HG03575 (cell line): Measurements from ENCODE around the gene PUDP.

Experiments
- ATAC-seq: cut with Tn5 transposase; IDR thresholded peaks from one replicate; pipeline ENCODE4 v1.9.1; 2021; ENCODE audit not compliant: unreplicated experiment, insufficient number of reproducible peaks, low FRiP score; ENCODE audit errors: extremely low read depth

Gene PUDP

DNA sequence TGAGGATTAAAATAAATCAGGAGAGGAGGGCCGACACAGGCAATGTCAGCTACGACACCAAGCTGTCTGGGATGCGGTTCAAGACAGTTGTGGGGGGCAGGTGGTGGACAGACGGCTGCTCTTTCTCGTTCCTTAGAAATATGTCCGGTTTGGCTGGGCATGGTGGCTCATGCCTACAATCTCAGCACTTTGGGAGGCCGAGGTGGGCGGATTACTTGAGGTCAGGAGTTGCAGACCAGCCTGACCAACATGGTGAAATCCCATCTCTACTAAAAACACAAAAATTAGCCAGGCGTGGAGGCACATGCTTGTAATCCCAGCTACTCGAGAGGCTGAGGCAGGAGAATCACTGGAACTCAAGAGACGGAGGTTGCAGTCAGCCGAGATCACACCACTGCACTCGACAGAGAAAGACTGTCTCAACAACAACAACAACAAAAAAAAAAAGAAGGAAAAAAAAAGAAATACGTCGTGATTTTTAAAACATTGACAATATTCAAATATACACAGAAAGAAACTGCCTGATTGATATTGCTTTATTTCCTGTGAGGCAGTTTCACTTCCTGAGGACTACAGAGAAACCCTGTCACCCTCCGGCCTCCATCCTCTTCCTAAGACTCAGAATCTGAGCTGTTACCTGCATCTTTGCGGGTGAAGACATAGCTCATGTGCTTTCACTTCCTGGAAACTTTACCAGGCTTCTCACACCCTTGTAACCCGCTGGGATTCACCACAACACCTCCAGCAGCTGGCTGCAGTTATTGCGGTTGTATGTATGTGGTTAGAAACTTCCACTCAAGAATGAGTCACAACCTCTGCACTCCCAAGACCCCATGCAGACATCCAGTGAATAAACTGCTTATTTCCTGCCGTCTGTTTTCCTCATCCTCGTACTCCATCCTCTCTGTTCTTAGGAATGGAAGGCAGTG, 64.2 kb downstream of the PUDP start:
- peak; percentile 92 for ATAC-seq

DNA sequence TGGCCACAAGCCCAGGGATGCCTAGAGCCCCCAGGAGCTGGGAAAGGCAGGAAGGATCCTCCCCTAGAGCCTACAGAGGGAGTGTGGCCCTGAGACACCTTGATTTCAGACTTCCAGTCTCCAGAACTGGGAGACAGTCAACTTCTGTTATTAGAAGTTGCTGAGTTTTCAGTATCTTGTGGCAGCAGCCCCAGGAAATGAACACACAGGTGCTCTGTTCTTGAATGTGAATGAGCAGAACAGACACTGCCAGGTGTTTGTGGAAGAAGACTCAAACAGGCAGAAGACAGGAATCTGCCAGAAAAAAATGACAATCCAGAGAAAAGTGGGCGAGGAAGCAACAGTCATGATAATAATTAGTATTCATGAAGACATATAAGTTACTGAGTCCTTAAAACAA, 64.9 kb downstream of the PUDP start:
- ATAC-seq, result no peak

DNA sequence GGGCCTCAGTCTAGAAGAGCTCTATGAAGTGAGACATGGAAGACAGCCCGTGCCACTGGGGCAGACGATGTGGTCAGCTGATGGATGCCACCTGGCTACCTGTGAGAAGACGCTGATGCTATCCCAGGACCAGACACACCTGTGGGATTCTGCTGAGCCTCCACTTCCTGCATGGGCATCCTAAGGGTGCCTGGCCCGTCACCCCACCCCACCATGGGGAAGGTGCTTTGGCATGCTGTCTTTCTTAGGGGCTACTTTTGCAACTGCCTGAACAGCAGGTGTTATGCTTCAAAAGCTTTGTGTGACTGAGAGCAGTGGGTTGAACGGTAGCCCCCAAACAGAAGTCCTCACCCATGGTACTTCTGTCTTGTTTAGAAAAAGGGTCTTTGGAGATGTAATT, 65.4 kb downstream of the PUDP start:
- ATAC-seq, result no peak

DNA sequence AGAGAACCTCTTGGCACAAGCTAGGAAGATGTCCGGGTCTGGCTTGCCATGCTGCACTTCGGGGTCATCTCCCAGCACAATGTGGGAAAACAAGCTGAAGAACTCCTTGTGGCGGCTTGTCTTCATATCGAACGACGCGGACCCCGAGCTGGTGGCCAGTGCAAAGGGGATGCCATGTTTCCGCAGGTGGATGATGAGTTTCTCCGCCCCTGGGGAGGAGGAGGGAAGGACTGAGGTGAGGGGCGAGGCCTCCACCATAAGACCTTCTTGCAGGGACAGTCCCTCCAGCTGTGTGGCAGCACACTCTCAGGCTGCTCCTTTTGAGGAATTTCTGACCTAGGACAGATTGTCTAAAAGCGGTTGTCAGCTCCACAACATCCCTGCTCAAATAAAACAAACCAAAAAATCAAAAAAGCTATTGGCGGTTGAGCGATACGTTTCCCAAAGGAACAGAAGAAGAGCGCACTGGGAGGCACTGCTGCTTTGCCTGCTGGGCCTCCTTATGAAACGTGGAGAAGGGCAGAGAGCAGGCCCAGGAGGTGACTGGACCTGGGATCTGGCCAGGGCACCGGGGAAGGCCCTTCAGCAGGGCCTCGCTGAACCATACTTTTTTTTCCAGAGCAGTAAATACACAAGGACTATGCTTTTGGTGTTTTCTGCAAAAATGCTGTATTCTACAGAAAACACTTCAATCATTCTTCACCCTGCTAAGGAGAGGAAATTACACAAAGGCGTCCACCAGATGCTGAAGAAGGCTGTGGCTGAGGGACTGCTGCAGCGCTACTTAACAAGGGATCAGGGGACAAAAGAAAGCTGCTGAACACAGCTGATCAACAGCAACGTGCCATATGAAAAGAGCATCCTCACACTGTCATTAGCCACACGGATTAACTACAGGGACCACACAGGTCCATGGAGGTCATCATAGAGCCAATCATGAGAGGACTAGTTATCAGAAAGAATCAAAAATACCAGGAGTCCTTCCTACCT, 70.4 kb downstream of the PUDP start:
- no peak for ATAC-seq

DNA sequence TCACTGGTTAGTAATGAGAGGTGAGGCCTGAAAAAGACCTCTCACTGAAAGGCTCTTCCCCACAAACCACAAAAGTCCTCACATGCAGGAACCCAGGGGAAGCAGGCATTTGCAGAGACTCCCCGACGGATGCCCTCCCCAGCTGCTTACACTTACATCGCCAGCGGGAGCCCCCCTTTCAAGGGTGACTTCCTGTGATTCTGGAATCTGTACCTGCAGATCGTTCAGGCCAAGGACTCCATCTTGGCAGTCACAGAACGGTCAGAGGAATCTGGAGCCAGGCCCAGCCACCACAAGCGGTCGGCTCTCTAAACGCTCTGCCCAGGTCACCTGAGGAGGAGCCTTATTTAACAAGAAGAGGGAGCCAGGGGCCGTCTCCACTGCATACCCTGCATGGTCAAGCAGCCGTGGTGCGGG, 71.7 kb downstream of the PUDP start:
- no peak for ATAC-seq

DNA sequence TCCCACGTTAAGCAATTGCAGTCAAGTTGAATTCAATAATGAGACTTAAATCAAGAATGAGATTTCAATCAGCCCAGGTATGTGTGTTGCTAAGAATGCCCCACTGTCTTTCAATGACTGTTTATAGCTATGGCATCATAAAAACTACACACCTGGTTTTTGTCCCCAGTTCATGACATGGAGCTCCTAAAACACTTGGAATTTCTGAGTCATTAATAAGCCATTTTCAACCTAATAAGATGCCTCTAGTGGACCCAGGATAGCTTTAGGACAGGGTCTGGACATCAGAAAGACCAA, 73.1 kb downstream of the PUDP start:
- ATAC-seq, result no peak

DNA sequence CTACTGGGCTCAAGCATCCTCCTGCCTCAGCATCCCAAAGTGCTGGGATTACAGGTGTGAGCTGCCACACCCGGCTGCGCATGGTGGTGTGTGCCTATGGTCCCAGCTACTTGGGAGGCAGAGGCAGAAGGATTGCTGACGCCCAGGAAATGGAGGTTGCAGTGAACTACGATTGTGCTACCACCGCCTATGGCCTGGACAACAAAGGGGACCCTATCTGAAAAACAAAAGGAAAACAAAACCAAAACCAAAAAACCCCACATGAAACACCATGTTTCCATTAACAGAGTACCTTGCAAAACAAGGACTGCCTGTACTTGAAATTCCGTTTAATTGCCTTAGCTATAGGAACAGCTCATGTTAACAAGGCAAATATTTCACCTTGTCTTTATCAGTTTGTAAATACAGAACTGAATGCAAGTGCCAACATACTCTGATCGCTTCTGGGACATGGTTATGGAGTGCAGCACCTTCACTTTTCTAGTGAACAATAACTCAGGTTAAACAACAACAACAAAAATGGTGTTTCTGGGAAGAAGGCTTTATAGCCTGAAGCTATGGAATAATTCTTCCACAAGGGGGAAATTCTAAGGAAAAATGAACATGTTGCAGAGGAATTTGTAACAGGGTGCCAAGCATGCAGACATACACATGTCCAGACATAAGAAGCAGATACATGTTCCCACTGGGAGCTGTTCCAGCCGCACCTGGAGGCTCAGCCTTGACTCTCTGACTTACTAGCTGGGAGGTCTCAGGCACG, 73.6 kb downstream of the PUDP start:
- ATAC-seq, result no peak

DNA sequence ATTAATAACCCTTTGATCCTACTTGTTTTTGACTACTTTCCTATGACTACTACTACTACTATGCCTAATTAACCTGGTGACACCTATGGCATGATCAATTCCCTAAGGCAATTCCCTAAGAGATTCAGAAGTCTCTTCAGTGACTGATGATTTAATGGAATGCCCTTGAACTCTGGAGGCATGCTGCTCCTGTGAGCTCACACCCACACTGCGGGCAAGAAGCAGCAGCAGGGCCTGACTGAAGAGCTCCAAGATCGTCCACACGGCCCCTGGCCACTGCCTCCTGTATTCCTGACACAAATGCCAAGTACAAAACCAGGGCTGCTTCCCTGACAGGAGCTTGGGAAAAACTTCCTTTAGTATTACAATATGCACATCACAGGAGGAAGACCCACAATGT, 74.6 kb downstream of the PUDP start:
- no peak for ATAC-seq

DNA sequence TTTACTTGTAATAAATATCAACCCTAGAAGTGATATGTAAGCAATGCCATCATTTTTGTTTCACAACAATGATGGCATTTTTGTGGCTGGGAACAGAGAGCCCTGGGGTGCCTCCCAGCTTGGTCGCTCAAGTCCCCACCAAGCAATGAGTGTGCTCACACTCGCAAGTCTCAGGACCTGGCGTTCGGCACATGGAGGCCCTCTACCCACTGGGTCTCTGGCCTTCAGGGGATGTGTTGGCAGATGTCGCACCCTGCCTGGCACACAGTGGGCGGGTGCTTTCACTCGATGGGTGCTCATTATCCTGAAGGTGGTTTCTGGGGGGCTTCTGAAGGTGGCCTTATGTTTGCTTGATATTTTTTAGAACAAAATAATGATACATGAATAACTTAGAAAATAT, 75.1 kb downstream of the PUDP start:
- ATAC-seq, result no peak

DNA sequence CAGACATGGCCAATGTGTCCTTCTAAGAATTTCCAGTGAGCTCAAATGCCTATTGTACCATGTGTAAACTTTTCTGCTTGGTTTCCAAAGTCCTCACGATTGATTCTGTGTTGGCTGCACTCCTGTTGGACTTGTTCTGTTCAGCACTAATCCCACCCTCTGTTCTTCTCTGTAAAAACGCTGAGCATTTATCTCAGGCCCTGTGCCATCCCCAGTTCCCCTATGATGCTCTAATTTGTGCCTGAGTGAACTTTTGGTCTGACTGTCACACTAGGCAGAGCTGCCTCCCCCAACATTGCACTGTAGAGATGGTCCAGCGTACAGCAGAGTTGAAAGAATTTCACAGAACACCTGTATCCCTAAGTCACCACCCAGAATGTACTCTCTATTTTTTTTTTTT, 76.6 kb downstream of the PUDP start:
- ATAC-seq, result no peak

DNA sequence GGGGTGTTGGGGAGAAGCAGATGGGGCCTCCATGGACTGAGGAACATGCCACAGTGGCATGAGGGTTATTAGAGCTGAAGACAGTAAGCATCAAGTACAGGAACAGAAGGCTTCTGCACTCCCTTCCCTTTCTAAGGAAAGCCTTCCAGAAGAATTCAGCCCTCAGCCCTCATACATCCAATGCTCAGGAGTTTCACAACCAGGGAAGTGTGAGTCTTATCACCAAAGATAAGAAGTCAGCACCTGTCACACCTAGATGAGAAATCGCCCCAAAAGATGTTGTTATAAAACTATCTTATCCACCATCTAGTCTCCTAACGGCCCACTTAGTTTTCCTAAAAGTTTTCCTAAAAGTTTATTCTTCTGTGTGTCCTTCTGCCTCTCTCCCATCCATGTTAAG, 78.4 kb downstream of the PUDP start:
- no peak for ATAC-seq

DNA sequence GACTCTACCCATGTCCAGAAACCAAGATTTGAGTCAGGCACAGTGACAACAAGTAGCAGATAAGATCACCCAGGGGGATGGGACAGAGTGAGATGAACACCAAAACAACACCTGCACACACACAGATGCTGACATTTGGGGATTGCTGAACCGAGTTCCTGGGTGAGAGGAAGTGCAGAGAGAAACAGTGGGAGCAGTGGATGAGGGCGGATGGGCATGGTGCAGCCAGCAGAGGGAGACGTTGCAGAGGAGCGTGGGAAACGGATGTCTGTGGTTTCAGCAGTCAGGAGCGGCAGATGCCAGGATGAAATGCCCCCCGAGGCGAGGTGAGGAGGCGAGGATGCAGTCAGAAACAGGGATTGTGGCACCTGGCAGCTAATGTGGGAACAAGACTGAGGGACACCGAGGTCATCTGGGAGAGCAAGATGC, 79.0 kb downstream of the PUDP start:
- no peak for ATAC-seq

DNA sequence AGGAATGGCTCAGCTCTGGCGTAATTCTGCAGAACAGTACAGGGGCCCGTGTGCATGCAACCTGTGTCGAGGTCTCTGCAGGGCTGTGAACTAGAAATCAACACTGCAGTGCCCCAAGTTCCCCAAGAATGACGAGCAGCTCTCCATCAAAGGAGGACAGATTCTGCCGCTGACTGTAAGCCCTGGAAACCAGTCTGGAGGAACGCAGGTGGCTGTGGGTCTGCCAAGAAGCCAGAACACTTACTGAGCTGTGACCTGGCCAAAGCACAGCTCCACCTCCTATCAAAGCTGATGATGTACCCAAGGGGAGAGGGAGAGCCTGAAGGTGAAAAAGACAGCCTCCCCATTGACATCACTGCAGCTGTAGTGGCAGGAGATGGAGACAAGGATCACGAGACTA, 80.7 kb downstream of the PUDP start:
- no peak for ATAC-seq

DNA sequence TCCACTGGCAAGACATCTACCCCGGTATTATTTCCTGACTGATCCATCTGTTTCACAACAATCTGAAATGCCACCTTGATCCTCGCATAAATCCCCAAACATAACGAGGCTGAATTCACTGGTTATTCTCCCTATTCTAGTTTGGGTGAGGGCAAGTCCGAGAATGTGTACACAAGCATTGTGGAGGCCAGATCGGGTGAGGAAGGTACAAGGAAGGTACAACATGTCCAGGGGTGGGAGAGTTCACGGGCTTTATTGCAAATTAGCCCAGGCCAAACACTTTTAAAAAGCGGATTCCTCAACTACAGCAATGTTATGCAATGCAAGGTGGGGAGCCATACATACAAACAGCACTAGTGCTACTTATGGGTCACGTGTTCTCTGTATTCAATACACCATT, 82.5 kb downstream of the PUDP start:
- ATAC-seq, result no peak

DNA sequence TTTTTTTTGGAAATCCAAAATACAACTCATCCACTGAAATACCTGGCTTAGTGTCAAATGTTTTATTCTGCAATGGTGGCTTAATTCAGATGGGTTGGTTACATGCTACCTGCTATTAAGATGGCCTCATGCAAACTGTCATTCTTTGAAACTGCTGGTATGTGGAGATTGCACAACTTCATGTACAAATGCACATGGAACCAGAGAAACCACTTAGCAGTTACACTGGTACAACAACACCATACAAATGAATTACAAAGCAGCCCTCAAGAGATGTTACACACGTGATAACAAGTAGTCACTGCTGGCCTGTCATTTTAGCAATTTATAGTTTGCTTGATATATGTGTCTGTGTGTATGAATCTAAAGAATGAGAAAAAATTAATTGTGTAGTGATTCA, 85.0 kb downstream of the PUDP start:
- ATAC-seq, result no peak

DNA sequence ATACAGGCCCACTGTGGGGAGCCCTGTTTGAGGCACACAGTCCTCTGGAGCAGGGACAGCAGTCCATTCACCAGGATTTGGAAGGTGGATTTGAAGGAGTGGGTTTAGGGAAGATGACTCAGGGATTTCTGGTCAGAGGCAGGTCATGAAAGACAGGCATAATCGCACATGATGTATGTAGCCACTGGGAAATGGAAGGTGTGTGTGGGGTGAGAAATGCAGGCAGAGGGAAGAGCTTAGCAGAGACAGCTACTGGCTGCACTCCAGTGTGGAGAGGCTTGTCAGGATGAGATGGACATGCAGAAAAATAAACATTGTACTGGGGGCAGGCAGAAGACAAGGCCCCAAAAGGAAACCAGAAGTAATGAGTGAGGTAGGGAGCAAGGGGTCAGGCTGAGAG, 85.7 kb downstream of the PUDP start:
- no peak for ATAC-seq

DNA sequence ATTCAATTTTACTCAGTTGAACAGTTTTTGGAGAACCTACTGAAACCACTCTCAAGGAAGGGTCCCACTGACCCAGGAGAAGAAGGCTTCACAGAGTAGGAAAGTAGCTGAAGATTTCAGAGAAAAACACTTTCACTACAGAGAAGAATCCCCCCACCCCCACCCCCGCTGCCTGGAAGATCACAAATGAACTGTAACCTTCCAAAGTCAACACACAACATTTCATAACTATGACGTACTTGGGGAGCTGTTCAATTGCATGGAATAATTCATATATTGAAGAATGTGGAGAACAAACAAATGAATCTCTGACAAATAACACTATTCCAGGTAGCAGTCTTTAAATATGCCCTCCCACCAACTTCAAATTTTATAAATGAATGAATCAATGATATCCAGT, 86.5 kb downstream of the PUDP start:
- no peak for ATAC-seq

DNA sequence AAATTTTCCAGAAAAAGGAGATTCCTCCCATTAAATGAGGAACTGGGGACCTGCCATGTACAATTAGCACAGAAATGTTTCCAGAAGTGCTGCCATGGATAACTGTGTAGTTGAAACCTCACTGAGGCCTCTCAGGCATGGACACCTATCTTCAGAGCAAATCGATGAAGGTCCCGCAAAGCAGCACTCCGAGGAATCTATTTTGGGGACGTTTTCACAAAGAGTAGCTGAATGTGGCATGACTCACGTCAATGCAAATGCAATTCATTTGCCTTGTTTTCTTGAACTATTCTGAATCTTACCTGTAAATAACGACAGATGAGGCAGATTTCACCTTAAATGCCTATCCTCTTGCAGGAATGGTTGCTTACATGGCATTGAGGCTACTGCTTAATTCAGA, 87.5 kb downstream of the PUDP start:
- ATAC-seq, result no peak

DNA sequence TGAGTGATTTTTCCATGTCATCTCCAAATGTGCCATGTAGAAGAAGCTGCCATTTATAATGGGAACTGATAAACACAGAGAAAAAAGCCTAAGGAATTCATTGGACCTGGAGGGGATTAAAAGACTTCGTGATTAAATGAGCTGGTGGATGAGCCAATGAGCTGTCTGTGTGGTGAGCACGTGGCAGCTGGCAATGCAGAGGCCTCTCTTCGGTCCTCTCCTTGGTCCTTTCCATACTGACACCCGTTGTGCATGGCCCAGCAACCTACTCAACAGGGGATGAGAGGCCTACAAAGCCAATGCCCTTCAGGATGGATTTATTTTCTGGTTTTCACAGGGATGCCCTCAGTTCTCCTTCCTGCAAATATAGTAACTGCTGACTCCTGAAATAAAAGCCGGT, 88.1 kb downstream of the PUDP start:
- ATAC-seq, result no peak
